ENCODE results near the gene ETS2. TPM values are rescaled to one million over a fixed set of nuclear protein-coding genes. Genes with fewer than 3 reads are reported as not detected.
A peak's percentile ranks its signal among the peaks of the same experiment; 100 is the strongest.
"Not testable (repeated sequence)": the region's sequence is repeated elsewhere in the genome, so short reads cannot be mapped to it uniquely, and the experiment has no call there.

The ETS2 gene
- total RNA-seq, 2 donors from 2014 or later, result 110 to 185 TPM

DNA sequence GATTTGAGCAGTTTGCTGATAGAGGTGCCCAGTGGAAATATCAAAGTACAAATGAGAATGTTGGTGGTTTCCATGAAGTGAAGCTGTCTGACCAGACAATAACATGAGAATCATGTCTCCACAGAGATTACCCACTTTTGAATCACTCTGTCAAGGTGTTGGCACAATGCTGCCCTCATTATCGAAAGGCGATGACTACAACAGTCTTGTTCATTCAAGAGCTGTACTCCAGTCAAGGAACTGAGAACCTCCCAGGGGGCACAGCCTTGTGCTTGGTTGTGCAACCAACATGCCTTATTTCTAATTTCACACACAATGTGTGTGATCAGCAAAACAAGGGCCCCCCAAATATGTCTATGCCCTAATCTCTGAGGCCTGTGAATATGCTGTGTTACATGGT lies 35.7 kb downstream of the ETS2 start:
- Histone ChIP-seq H3K9ac (ENCODE audit: low read depth in 2 of 2, low read length in 2 of 2) (no peak overlapping the region), H3K27me3 (no peaks in the 10 kb centered on the region), H3K4me1 (no peaks in the 10 kb centered on the region), H3K4me3 (no peak overlapping the region), H3K9me3 (no peaks in the 10 kb centered on the region), H3K36me3 (no peaks in the 10 kb centered on the region), H3K27ac (no peak overlapping the region)
- intact Hi-C loops (cut with DNase I), result no loop called here
- peak; percentile 13 for DNase-seq
- TF ChIP-seq, protein P1, sequence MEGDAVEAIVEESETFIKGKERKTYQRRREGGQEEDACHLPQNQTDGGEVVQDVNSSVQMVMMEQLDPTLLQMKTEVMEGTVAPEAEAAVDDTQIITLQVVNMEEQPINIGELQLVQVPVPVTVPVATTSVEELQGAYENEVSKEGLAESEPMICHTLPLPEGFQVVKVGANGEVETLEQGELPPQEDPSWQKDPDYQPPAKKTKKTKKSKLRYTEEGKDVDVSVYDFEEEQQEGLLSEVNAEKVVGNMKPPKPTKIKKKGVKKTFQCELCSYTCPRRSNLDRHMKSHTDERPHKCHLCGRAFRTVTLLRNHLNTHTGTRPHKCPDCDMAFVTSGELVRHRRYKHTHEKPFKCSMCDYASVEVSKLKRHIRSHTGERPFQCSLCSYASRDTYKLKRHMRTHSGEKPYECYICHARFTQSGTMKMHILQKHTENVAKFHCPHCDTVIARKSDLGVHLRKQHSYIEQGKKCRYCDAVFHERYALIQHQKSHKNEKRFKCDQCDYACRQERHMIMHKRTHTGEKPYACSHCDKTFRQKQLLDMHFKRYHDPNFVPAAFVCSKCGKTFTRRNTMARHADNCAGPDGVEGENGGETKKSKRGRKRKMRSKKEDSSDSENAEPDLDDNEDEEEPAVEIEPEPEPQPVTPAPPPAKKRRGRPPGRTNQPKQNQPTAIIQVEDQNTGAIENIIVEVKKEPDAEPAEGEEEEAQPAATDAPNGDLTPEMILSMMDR (IDR thresholded peaks at IDR 0.05), result no peak

DNA sequence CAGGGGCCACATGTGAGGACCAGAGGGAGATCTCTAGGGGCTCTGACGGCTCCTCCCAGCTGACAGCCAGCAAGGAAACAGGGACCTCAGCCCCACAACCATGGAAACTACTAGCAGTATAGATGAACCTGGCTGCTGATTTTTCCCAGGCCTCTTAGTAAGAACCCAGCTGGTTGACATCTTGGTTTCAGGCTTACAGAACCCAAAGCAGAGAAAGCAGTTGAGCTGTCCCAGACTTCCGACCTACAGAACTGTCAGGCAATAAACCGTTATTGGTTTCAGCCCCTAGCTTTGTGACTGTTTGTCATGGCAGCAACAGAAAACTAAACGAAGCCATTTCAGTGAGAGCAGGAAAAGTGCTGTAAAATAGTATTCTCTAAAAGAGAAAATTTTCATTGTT lies 36.4 kb downstream of the ETS2 start:
- H3K27ac ChIP-seq, result no peak overlapping the region
- no peaks in the 10 kb centered on the region for H3K4me1 ChIP-seq
- no peaks in the 10 kb centered on the region for H3K27me3 ChIP-seq
- peak; percentile 9 for DNase-seq
- TF ChIP-seq, protein P1 (IDR thresholded peaks at IDR 0.05), result no peak
- H3K9ac ChIP-seq (ENCODE audit: low read depth in 2 of 2, low read length in 2 of 2), result no peak overlapping the region
- intact Hi-C loops (cut with DNase I), result no loop called here
- H3K9me3 ChIP-seq, result no peaks in the 10 kb centered on the region
- H3K36me3 ChIP-seq, result no peaks in the 10 kb centered on the region
- no peak overlapping the region for H3K4me3 ChIP-seq

DNA sequence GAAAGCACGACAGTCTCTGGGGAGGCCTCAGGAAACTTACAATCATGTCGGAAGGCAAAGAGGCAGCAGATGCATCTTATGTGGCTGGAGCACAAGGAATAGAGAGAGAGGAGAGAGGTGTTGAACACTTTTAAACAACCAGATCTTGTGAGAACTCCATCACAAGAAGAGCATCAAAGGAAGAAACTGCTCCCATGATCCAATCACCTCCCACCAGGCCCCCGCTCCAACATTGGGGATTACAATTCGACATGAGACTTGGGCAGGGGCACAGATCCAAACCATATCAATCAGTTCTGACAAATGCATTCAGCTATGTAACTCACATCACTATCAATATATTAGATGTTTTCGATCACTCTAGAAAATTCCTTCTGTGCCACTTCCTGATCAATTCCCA lies 37.6 kb downstream of the ETS2 start:
- Histone ChIP-seq H3K4me3 (no peak overlapping the region), H3K27ac (no peak overlapping the region), H3K27me3 (no peaks in the 10 kb centered on the region), H3K9ac (ENCODE audit: low read depth in 2 of 2, low read length in 2 of 2) (no peak overlapping the region), H3K9me3 (no peaks in the 10 kb centered on the region), H3K36me3 (no peaks in the 10 kb centered on the region), H3K4me1 (no peaks in the 10 kb centered on the region)
- peak; percentile 3 for DNase-seq
- intact Hi-C loops (cut with DNase I), result no loop called here
- TF ChIP-seq, protein P1 (IDR thresholded peaks at IDR 0.05), result no peak

DNA sequence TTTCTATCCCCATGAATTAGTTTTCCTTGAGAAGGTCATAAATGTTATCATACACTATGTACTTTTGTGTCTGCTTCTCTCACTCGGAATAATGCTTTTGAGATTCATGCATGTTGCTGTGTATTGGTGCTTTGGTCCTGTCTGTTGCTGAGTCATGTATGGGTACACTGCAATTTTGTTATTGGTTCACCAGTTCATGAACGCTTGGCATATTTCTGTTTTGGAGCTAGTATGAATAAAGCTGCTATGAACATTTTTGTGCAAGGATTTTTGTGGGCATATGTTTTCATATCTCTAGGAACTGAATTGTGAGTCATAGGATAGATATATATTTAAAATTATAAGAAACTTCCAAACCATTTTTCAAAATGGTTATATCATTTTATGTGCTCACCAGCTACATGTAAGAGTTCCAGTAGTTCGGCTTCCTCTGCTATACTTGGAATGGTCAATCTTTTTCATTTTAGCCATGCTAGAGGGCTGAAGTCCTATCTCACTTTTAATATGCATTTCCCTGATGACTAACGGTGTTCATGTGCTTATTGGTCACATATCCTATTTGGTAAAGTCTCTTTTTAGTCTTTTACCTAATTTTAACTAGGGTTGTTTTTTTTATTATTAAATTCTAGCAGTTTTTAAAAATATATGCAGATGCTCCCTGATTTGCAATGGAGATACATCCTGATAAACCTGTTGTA lies 38.2 kb downstream of the ETS2 start:
- intact Hi-C loops (cut with DNase I), result no loop called here
- Histone ChIP-seq H3K4me1 (no peaks in the 10 kb centered on the region), H3K9me3 (no peaks in the 10 kb centered on the region), H3K36me3 (no peaks in the 10 kb centered on the region), H3K27ac (no peak overlapping the region), H3K27me3 (no peaks in the 10 kb centered on the region), H3K9ac (ENCODE audit: low read depth in 2 of 2, low read length in 2 of 2) (no peak overlapping the region), H3K4me3 (no peak overlapping the region)
- TF ChIP-seq, protein P1 (IDR thresholded peaks at IDR 0.05), result no peak
- DNase-seq, result no peak

DNA sequence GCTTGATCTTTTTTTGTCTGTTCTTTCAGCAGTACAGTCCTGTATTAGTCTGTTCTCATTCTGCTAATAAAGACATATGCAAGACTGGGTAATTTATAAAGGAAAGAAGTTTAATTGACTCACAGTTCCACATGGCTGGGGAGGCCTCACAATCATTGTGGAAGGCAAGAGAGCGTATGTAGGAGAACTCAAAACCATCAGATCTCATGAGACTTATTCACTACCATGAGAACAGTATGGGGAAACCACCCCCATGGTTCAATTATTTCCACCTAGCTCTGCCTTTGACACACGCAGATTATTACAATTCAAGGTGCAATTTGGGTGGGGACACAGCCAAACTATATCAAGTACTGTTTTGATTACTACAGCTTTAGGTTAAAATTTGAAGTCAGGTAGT lies 39.6 kb downstream of the ETS2 start:
- intact Hi-C loops (cut with DNase I); H3K27me3 ChIP-seq; DNase-seq; H3K36me3 ChIP-seq; H3K9ac ChIP-seq (ENCODE audit: low read depth in 2 of 2, low read length in 2 of 2); H3K9me3 ChIP-seq; H3K4me3 ChIP-seq; H3K27ac ChIP-seq; H3K4me1 ChIP-seq: not testable (repeated sequence)

DNA sequence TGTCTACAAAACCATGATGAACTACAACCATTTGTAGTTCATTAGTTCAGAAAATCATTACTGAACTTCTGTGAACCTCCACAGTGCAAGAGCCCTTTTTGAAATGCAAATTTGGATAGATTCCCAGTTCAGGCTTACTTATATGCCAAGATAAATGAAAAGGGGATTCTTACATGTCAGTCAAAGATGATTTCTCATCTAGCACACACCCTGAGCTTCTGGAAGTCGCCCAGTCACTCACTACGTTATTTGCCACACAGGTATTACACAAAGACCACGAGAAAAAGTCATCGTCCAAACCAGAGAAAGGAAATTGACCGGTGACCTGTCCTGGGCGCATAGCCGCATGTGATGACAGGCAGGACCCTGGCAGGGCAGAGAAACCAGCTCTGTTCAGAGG lies 41.8 kb downstream of the ETS2 start:
- no peaks in the 10 kb centered on the region for H3K9me3 ChIP-seq
- H3K9ac ChIP-seq (ENCODE audit: low read depth in 2 of 2, low read length in 2 of 2), result no peak overlapping the region
- H3K36me3 ChIP-seq, result no peaks in the 10 kb centered on the region
- H3K27ac ChIP-seq, result no peak overlapping the region
- no peak overlapping the region for H3K4me3 ChIP-seq
- no peaks in the 10 kb centered on the region for H3K4me1 ChIP-seq
- H3K27me3 ChIP-seq, result no peaks in the 10 kb centered on the region
- TF ChIP-seq, protein P1 (IDR thresholded peaks at IDR 0.05), result no peak
- DNase-seq, result no peak
- intact Hi-C loops (cut with DNase I), result no loop called here

Measured in colonic mucosa (tissue), 4 donors.